ENCODE measurements around the gene GAS2L3.

DNA sequence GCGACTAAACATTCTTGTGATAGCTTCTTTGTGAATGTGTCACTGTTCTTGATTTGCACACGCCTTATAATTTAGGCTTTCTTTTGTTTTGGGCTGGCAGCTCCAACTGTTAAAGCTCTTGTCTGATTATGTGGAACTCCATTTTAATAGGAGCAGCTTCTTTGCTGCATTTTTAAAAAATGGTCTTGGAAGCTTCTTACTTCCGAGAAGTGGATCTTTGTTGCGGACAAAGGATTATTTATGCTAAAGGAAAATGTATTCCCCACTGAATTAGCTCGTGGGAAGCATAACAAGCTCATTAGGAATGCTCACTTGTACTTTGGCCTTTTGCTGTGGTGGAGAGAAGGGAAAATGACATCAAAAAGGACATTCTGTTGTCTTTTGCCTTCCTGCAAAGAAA is 20.0 kb downstream of the GAS2L3 start:
- TF ChIP-seq POLR2A (IDR thresholded peaks at IDR 0.05) = no peak
- TF ChIP-seq, protein P1, sequence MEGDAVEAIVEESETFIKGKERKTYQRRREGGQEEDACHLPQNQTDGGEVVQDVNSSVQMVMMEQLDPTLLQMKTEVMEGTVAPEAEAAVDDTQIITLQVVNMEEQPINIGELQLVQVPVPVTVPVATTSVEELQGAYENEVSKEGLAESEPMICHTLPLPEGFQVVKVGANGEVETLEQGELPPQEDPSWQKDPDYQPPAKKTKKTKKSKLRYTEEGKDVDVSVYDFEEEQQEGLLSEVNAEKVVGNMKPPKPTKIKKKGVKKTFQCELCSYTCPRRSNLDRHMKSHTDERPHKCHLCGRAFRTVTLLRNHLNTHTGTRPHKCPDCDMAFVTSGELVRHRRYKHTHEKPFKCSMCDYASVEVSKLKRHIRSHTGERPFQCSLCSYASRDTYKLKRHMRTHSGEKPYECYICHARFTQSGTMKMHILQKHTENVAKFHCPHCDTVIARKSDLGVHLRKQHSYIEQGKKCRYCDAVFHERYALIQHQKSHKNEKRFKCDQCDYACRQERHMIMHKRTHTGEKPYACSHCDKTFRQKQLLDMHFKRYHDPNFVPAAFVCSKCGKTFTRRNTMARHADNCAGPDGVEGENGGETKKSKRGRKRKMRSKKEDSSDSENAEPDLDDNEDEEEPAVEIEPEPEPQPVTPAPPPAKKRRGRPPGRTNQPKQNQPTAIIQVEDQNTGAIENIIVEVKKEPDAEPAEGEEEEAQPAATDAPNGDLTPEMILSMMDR (IDR thresholded peaks at IDR 0.05) = no peak

Data from prostate gland (tissue), 2 donors.